IPS-NIHi7 (cell line): ENCODE results near the gene STIM1.
"Not testable (repeated sequence)": the region's sequence is repeated elsewhere in the genome, so short reads cannot be mapped to it uniquely, and the experiment has no call there.

Experiments used
- DNase-seq: peaks from one replicate; pipeline ENCODE4 v3.0.0; 2012; ENCODE audit warnings: mixed read lengths; ENCODE audit errors: extremely low spot score

STIM1 gene

GRCh38 chr11:3982431-3982830 is 127.0 kb downstream of the STIM1 start:
- no peak for DNase-seq

- DNase-seq: no peak
Measured at GRCh38 chr11:3983101-3983500, 127.6 kb downstream of the STIM1 start.

GRCh38 chr11:3984896-3985295 is 129.4 kb downstream of the STIM1 start:
- peak; percentile 41 for DNase-seq

- no peak for DNase-seq
Measured at GRCh38 chr11:3985631-3986030, 130.2 kb downstream of the STIM1 start.

- no peak for DNase-seq
Measured at GRCh38 chr11:3986301-3986700, 130.8 kb downstream of the STIM1 start.

GRCh38 chr11:3989276-3989920 is 133.9 kb downstream of the STIM1 start:
- DNase-seq: peak; percentile 35

- DNase-seq: no peak
Measured at GRCh38 chr11:3989921-3990290, 134.4 kb downstream of the STIM1 start.

GRCh38 chr11:3990406-3990805 is 134.9 kb downstream of the STIM1 start:
- no peak for DNase-seq

- DNase-seq: no peak
Measured at GRCh38 chr11:3992964-3993363, 137.5 kb downstream of the STIM1 start.

- DNase-seq: no peak
Measured at GRCh38 chr11:3994030-3994640, 138.7 kb downstream of the STIM1 start.

- DNase-seq: no peak
Measured at GRCh38 chr11:3995307-3995706, 139.8 kb downstream of the STIM1 start.

GRCh38 chr11:3995949-3996554 is 140.6 kb downstream of the STIM1 start:
- no peak for DNase-seq

- no peak for DNase-seq
Measured at GRCh38 chr11:3996651-3997050, 141.2 kb downstream of the STIM1 start.

GRCh38 chr11:4004753-4005152 is 149.3 kb downstream of the STIM1 start:
- DNase-seq: not testable (repeated sequence)

GRCh38 chr11:4006946-4007680 is 151.6 kb downstream of the STIM1 start:
- DNase-seq: no peak

- DNase-seq: no peak
Measured at GRCh38 chr11:4008116-4008515, 152.7 kb downstream of the STIM1 start.

GRCh38 chr11:4016602-4017001 is 161.1 kb downstream of the STIM1 start:
- not testable (repeated sequence) for DNase-seq

GRCh38 chr11:4017129-4017528 is 161.7 kb downstream of the STIM1 start:
- DNase-seq: no peak

GRCh38 chr11:4018641-4019040 is 163.2 kb downstream of the STIM1 start:
- DNase-seq: peak; percentile 14

GRCh38 chr11:4019891-4020290 is 164.4 kb downstream of the STIM1 start:
- no peak for DNase-seq

GRCh38 chr11:4022669-4023068 is 167.2 kb downstream of the STIM1 start:
- DNase-seq: no peak

- DNase-seq: no peak
Measured at GRCh38 chr11:4025248-4025966, 169.9 kb downstream of the STIM1 start.
